LoVo (cell line): Measurements from ENCODE around the gene VWA5A.

ENCODE experiments used
- DNase-seq: peaks from one replicate; pipeline ENCODE4 v3.0.0-alpha.2; 2016; ENCODE audit warnings: low spot score

VWA5A gene

GRCh38 chr11:124170801-124171586 is 55.7 kb downstream of the VWA5A start:
- DNase-seq: no peak

GRCh38 chr11:124172101-124172500 is 56.9 kb downstream of the VWA5A start:
- no peak for DNase-seq

- DNase-seq: no peak
Observed at GRCh38 chr11:124172599-124172998, 57.3 kb downstream of the VWA5A start.

DNA sequence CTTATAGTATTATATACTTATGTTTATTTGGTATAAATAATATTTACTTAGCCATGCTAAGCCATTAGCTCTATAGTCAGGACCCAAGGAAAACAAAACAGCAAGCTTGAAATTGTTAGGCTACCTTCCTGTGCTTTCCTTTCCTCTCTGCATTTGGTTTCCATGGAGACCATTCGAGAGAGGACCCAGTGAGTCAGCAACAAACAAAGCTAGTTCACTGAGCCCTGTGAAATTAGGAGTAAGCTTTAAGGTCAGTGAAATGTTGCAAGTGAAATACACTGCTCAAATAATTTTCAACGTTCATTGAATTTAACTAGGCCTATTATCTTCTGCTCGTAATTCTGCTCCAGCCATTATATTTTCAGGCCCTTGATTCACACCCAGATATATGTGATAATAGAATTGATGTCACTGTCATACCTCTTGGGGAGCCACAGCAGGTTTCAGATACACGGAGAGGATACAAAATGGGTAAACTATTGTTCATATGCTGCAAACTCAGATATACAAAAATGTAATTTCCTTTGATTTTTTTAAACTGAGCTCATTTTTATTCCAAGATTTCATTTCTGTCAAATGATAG is 58.8 kb downstream of the VWA5A start:
- DNase-seq: no peak

- DNase-seq: no peak
Observed at GRCh38 chr11:124176925-124177715, 61.9 kb downstream of the VWA5A start.

DNA sequence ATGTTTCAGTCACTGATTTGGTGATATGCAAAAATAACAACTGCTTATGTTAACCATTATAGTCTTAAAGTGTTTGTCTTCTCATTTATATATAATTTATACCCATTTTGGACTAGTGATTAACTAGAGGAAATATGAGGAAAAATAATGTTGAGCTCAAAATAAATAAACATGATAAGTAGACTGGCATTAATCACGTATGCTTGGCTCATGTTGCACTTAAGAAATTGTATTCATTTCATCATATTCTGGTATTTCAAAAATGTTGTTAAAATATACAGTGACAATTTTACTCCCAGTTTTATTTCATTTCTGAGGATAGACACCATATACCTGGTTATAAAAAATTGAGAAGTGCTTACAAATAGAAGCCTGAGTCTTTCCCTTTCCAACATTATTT is 64.1 kb downstream of the VWA5A start:
- DNase-seq: no peak

DNA sequence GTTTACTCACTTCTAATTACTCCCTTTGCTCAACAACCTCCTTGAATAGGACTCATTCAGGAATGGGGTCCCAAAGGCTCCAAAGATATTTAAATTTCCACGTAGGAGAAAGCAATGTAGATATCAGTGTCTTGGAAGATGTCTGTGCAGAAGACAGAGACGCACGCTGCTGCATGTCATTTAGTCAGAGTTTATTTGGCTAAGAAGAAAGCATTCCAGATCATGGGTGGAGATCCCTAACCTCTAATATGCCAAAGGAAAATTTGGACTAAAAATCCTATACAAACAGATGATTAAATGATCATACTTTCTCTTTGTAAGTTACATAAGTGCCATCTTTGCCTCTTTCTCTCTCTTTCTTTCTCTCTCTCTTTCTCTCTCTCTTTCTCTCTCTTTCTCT is 67.8 kb downstream of the VWA5A start, which contains the start of gene OR10D3:
Gene OR10D3 (plus strand): TSS at position 278 of the 400 bp plus-strand sequence. CDS start 1,925 bp downstream, outside the sequence.
- DNase-seq: no peak

GRCh38 chr11:124190298-124191139 is 75.3 kb downstream of the VWA5A start:
- DNase-seq: no peak

- DNase-seq: no peak
Observed at GRCh38 chr11:124193221-124194010, 78.2 kb downstream of the VWA5A start.

- DNase-seq: no peak
Observed at GRCh38 chr11:124194293-124195188, 79.3 kb downstream of the VWA5A start.

- peak; percentile 42 for DNase-seq
Observed at GRCh38 chr11:124195189-124195734, 80.0 kb downstream of the VWA5A start.
